ENCODE data around the gene SLC25A34. TPM values are rescaled to one million over a fixed set of nuclear protein-coding genes. Genes with fewer than 3 reads are reported as not detected.

SLC25A34 gene
- total and polyA plus RNA-seq, 2 of the 13 experiments (the other 11 are each of a cell fraction or from before 2014, with no cell fraction given) = 0.13 to 0.18 TPM

- no peak for TF ChIP-seq ZNF136 (CRISPR knock-in tag; IDR thresholded peaks at IDR 0.05; ENCODE audit: low read depth)
- TF ChIP-seq, protein P1, sequence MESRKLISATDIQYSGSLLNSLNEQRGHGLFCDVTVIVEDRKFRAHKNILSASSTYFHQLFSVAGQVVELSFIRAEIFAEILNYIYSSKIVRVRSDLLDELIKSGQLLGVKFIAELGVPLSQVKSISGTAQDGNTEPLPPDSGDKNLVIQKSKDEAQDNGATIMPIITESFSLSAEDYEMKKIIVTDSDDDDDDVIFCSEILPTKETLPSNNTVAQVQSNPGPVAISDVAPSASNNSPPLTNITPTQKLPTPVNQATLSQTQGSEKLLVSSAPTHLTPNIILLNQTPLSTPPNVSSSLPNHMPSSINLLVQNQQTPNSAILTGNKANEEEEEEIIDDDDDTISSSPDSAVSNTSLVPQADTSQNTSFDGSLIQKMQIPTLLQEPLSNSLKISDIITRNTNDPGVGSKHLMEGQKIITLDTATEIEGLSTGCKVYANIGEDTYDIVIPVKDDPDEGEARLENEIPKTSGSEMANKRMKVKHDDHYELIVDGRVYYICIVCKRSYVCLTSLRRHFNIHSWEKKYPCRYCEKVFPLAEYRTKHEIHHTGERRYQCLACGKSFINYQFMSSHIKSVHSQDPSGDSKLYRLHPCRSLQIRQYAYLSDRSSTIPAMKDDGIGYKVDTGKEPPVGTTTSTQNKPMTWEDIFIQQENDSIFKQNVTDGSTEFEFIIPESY (CRISPR knock-in tag; IDR thresholded peaks at IDR 0.05) = 0 out of 2 replicates have a peak, but pooled peaks have one; percentile 9
These were observed 13.6 kb downstream of the SLC25A34 start (continued) for GRCh38 chr1:15749399-15750291.

GRCh38 chr1:15750924-15751323 lies 14.9 kb downstream of the SLC25A34 start:
- peaks cover 1 to 31% of the 10 kb centered on the region in 2 experiments for H3K27me3 ChIP-seq (ENCODE audit: control insufficient read depth in 1 of 2, insufficient read depth in 2 of 2, low read length in 2 of 2)
- CTCF ChIA-PET (ENCODE audit: low intra/inter-chr PET ratio, low total read pairs) = no interaction called here
- no peaks in the 10 kb centered on the region for H3K79me2 ChIP-seq (ENCODE audit: insufficient read depth, low read length)
- DNase-seq (ENCODE audit: low spot score) = no peak
- H4K20me1 ChIP-seq (ENCODE audit: insufficient read depth, low read length) = no peaks in the 10 kb centered on the region
- no peaks in the 10 kb centered on the region for H3K36me3 ChIP-seq (replicated peaks in 1 of 2; ENCODE audit: control insufficient read depth in 1 of 2, insufficient read depth in 2 of 2, low read length in 2 of 2)
- 4% methylated on average over 5 of the region's 12 CpGs for WGBS (ENCODE audit: low lambda C conversion rate)
- peaks cover 67% of the 10 kb centered on the region for H3K4me1 ChIP-seq (ENCODE audit: insufficient read depth, low read length)
- TF ChIP-seq ZNF883 (CRISPR knock-in tag; IDR thresholded peaks at IDR 0.05; ENCODE audit: not compliant biosample characterization) (no peak), TFDP2 (CRISPR knock-in tag; IDR thresholded peaks at IDR 0.05) (no peak), MXI1 (IDR thresholded peaks at IDR 0.05; ENCODE audit: borderline replicate concordance, low read depth, low read length) (no peak), PLRG1 (conservative IDR thresholded peaks at IDR 0.05) (no peak), ETV5 (CRISPR knock-in tag; IDR thresholded peaks at IDR 0.05; ENCODE audit: borderline replicate concordance) (no peak)
- peak overlapping the region; percentile 18; the same call in 1 of the 2 replicates for H3K4me2 ChIP-seq (ENCODE audit: low read depth, low read length)
- no TSS peak for BruUV-seq (replicated peaks)
- no peaks in the 10 kb centered on the region for H3K9me3 ChIP-seq (ENCODE audit: low read length)
- intact Hi-C loops (cut with micrococcal nuclease; ENCODE audit: unreplicated experiment) (no loop called here), in situ Hi-C loops (cut with HindIII; ENCODE audit: extremely low pct_ligation_motif_present, low pct_unique_long_range_greater_than_20kb) (no loop called here)
- no peak overlapping the region for H3K27ac ChIP-seq (ENCODE audit: extremely low read length, insufficient read depth, low read length)
- no peak overlapping the region for H2AFZ ChIP-seq (ENCODE audit: low read length)
- FAIRE-seq = no peak
- POLR2A ChIA-PET = interaction anchor here (0.6 to 0.7 kb wide), 2 partner anchors 33 to 286 kb away, joined by 3 to 4 read pairs; no protein-coding TSS in a partner anchor
- H3K4me3 ChIP-seq (replicated peaks in 1 of 3; ENCODE audit: insufficient read depth in 1 of 3, low read depth in 2 of 3, low read length in 3 of 3) = no peak overlapping the region
- no peak for ATAC-seq
- H3K9ac ChIP-seq (ENCODE audit: insufficient read depth, low read depth, low read length) = no peak overlapping the region
